ENCODE data around the gene CD59.
"Not testable (repeated sequence)": the region's sequence is repeated elsewhere in the genome, so short reads cannot be mapped to it uniquely, and the experiment has no call there.

CD59 gene

GRCh38 chr11:33694346-33695050 lies 41.7 kb downstream of the CD59 start:
- no peak for DNase-seq

- DNase-seq = no peak
Observed at GRCh38 chr11:33692541-33692940, 43.7 kb downstream of the CD59 start.

- DNase-seq = peak; percentile 54
Observed at GRCh38 chr11:33692013-33692504, 44.2 kb downstream of the CD59 start.

GRCh38 chr11:33691066-33691864 lies 45.0 kb downstream of the CD59 start:
- DNase-seq = no peak

- DNase-seq = no peak
Observed at GRCh38 chr11:33690290-33691065, 45.7 kb downstream of the CD59 start.

- no peak for DNase-seq
Observed at GRCh38 chr11:33689501-33689900, 46.7 kb downstream of the CD59 start.

GRCh38 chr11:33689085-33689484 lies 47.1 kb downstream of the CD59 start:
- no peak for DNase-seq

- no peak for DNase-seq
Observed at GRCh38 chr11:33687733-33688479, 48.3 kb downstream of the CD59 start.

- DNase-seq = no peak
Observed at GRCh38 chr11:33685082-33685481, 51.1 kb downstream of the CD59 start.

- DNase-seq = no peak
Observed at GRCh38 chr11:33684003-33684706, 52.1 kb downstream of the CD59 start.

GRCh38 chr11:33682446-33682845 lies 53.8 kb downstream of the CD59 start:
- DNase-seq = no peak

- DNase-seq = no peak
Observed at GRCh38 chr11:33682019-33682418, 54.2 kb downstream of the CD59 start.

- not testable (repeated sequence) for DNase-seq
Observed at GRCh38 chr11:33678616-33679015, 57.6 kb downstream of the CD59 start.

GRCh38 chr11:33674035-33674814 lies 62.0 kb downstream of the CD59 start:
- no peak for DNase-seq

GRCh38 chr11:33672273-33672672 lies 64.0 kb downstream of the CD59 start:
- DNase-seq = no peak

- DNase-seq = no peak
Observed at GRCh38 chr11:33670250-33671011, 65.8 kb downstream of the CD59 start.

- no peak for DNase-seq
Observed at GRCh38 chr11:33669598-33670249, 66.5 kb downstream of the CD59 start.

GRCh38 chr11:33668951-33669596 lies 67.1 kb downstream of the CD59 start:
- DNase-seq = no peak

- no peak for DNase-seq
Observed at GRCh38 chr11:33668468-33668825, 67.8 kb downstream of the CD59 start.
